DOHH2 (cell line): ENCODE data around the gene SIVA1.

Experiments
- H3F3A ChIP-seq: fragments of 200-600 bp; sonication (generic), shearing (Covaris generic); 2 replicates; pipeline ENCODE4 v1.6.0; 2016; ENCODE audit warnings: antibody characterized with exemption, mild to moderate bottlenecking; ENCODE audit not compliant: control insufficient read depth, insufficient read depth
- H3K27ac ChIP-seq: fragments of 200-600 bp; sonication (generic); 2 replicates; pipeline ENCODE4 v1.5.1; 2014; ENCODE audit warnings: low read depth, mild to moderate bottlenecking, low read length, moderate library complexity
- H3K27me3 ChIP-seq: fragments of 200-600 bp; sonication (generic); 2 replicates; pipeline ENCODE4 v1.6.1; 2014; ENCODE audit warnings: mild to moderate bottlenecking, low read length, mixed read lengths; ENCODE audit not compliant: control insufficient read depth
- H3K36me3 ChIP-seq: fragments of 200-600 bp; sonication (generic); 2 replicates; pipeline ENCODE4 v1.6.1; 2014; ENCODE audit warnings: mild to moderate bottlenecking, low read length, moderate library complexity, mixed read lengths; ENCODE audit not compliant: control insufficient read depth
- H3K4me1 ChIP-seq: fragments of 200-600 bp; sonication (generic); 2 replicates; pipeline ENCODE4 v1.6.1; 2014; ENCODE audit warnings: mild to moderate bottlenecking, low read length, mixed read lengths; ENCODE audit not compliant: control insufficient read depth
- H3K4me2 ChIP-seq: fragments of 200-600 bp; sonication (generic); 2 replicates; pipeline ENCODE4 v1.6.0; 2014; ENCODE audit warnings: mild to moderate bottlenecking, low read length, moderate library complexity
- H3K4me3 ChIP-seq: fragments of 200-600 bp; sonication (generic); 2 replicates; pipeline ENCODE4 v1.5.1; 2014; ENCODE audit warnings: mild to moderate bottlenecking, low read length, mixed read lengths
- H3K79me2 ChIP-seq: fragments of 200-600 bp; sonication (generic); 2 replicates; pipeline ENCODE4 v1.6.1; 2014; ENCODE audit warnings: mild to moderate bottlenecking, low read length, mixed read lengths; ENCODE audit not compliant: control insufficient read depth
- H3K9me2 ChIP-seq: fragments of 200-600 bp; sonication (generic); replicated peaks from 2 replicates; pipeline ENCODE4 v1.6.1; 2014; ENCODE audit warnings: mild to moderate bottlenecking, low read length, mixed read lengths; ENCODE audit not compliant: control insufficient read depth
- H3K9me3 ChIP-seq: fragments of 200-600 bp; sonication (generic); 2 replicates; pipeline ENCODE4 v1.6.1; 2014; ENCODE audit warnings: antibody characterized with exemption, low read length, mixed read lengths; ENCODE audit not compliant: control insufficient read depth, insufficient read depth
- H4K20me1 ChIP-seq: fragments of 200-600 bp; sonication (generic); 2 replicates; pipeline ENCODE4 v1.6.0; 2014; ENCODE audit warnings: low read depth, mild to moderate bottlenecking, antibody characterized with exemption, low read length, moderate library complexity; ENCODE audit not compliant: control insufficient read depth, insufficient read depth
- EZH2phosphoT487 ChIP-seq: fragments of 200-600 bp; sonication (generic); IDR thresholded peaks from 2 replicates; pipeline ENCODE4 v1.6.1; 2017; ENCODE audit warnings: borderline replicate concordance, mild to moderate bottlenecking, antibody characterized with exemption, low read length, moderate library complexity, mixed read lengths
- TF ChIP-seq, protein P1 (sequence below): fragments of 200-600 bp; sonication (generic); IDR thresholded peaks from one replicate; pipeline ENCODE4 v1.5.1; 2014; ENCODE audit warnings: antibody characterized with exemption, mild to moderate bottlenecking, low read depth, low read length; ENCODE audit not compliant: poor library complexity, severe bottlenecking

SIVA1 gene

DNA sequence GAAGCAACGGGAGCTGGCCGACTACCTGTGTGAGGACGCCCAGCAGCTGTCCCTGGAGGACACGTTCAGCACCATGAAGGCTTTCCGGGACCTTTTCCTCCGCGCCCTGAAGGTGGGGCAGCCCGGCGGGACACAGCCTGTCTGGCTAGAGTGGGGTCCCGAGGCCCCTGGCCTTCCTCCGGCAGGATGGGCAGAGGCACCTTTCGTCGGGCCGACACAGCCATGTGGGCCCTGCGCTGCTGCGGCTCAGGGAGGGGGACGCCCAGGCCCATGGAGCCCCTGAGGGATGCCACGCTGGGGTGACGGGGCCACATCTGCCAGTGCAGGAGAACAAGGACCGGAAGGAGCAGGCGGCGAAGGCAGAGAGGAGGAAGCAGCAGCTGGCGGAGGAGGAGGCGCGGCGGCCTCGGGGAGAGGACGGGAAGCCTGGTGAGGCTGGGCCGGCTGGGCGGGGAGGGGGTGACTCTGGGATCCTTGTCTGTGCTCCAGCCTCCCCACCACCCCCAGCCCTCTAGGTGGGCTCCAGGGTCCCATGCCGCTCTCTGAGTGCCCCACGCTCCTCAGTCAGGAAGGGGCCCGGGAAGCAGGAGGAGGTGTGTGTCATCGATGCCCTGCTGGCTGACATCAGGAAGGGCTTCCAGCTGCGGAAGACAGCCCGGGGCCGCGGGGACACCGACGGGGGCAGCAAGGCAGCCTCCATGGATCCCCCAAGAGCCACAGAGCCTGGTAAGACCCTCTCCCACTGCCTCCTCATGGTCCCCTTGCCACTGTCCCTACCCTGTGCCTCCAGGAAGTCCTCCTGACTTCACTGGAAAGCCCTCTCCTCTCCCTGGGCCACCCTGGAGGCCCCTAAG is 39.8 kb upstream of the SIVA1 start:
- Histone ChIP-seq H4K20me1 (no peaks in the 10 kb centered on the region), H3K36me3 (peaks cover 16% of the 10 kb centered on the region; the same call in 1 of the 2 replicates), H3K27ac (no peak overlapping the region), H3K27me3 (no peaks in the 10 kb centered on the region), H3K4me2 (no peak overlapping the region), H3K9me3 (no peaks in the 10 kb centered on the region), H3K79me2 (no peaks in the 10 kb centered on the region), H3K4me3 (no peak overlapping the region), H3F3A (no peaks in the 10 kb centered on the region), H3K4me1 (no peaks in the 10 kb centered on the region), H3K9me2 (no peaks in the 10 kb centered on the region)
- TF ChIP-seq, protein P1, sequence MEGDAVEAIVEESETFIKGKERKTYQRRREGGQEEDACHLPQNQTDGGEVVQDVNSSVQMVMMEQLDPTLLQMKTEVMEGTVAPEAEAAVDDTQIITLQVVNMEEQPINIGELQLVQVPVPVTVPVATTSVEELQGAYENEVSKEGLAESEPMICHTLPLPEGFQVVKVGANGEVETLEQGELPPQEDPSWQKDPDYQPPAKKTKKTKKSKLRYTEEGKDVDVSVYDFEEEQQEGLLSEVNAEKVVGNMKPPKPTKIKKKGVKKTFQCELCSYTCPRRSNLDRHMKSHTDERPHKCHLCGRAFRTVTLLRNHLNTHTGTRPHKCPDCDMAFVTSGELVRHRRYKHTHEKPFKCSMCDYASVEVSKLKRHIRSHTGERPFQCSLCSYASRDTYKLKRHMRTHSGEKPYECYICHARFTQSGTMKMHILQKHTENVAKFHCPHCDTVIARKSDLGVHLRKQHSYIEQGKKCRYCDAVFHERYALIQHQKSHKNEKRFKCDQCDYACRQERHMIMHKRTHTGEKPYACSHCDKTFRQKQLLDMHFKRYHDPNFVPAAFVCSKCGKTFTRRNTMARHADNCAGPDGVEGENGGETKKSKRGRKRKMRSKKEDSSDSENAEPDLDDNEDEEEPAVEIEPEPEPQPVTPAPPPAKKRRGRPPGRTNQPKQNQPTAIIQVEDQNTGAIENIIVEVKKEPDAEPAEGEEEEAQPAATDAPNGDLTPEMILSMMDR = no peak
- TF ChIP-seq EZH2phosphoT487 = no peak

DNA sequence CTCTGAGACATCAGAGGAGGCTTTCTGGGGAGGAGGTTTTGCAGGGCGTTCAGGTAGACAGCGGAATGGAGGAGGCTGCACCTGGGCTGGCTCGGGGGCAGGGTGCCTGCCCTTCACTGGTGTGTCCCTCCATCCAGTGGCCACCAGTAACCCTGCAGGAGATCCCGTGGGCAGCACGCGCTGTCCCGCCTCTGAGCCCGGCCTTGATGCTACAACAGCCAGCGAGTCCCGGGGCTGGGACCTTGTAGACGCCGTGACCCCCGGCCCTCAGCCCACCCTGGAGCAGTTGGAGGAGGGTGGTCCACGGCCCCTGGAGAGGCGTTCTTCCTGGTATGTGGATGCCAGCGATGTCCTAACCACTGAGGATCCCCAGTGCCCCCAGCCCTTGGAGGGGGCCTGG is 38.9 kb upstream of the SIVA1 start:
- Histone ChIP-seq H3K4me2 (no peak overlapping the region), H3K4me1 (no peaks in the 10 kb centered on the region), H3K27ac (no peak overlapping the region), H3K4me3 (no peak overlapping the region), H3K27me3 (no peaks in the 10 kb centered on the region), H3K36me3 (peaks cover 13% of the 10 kb centered on the region; the same call in 1 of the 2 replicates), H4K20me1 (no peaks in the 10 kb centered on the region), H3K79me2 (no peaks in the 10 kb centered on the region), H3K9me3 (no peaks in the 10 kb centered on the region), H3K9me2 (no peaks in the 10 kb centered on the region), H3F3A (no peaks in the 10 kb centered on the region)
- no peak for TF ChIP-seq EZH2phosphoT487
- TF ChIP-seq, protein P1 = no peak

DNA sequence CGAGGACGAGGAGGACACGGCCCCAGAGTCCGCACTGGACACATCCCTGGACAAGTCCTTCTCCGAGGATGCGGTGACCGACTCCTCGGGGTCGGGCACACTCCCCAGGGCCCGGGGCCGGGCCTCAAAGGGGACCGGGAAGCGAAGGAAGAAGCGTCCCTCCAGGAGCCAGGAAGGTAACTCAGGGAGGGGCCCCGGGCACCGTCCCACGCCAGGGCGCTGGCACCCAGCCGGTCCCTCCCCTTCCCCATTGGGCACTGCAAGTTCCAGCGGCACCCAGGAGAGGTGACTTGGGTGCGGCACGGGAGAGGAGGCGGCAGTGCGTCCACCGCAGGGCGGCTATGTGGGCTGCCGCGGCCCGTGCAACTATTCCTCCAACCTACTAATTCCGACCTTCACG is 38.3 kb upstream of the SIVA1 start:
- no peak overlapping the region for H3K27ac ChIP-seq
- TF ChIP-seq, protein P1 = no peak
- TF ChIP-seq EZH2phosphoT487 = no peak
- no peak overlapping the region for H3K4me3 ChIP-seq
- H4K20me1 ChIP-seq = no peaks in the 10 kb centered on the region
- H3K9me2 ChIP-seq = no peaks in the 10 kb centered on the region
- no peak overlapping the region for H3K4me2 ChIP-seq
- H3K4me1 ChIP-seq = no peaks in the 10 kb centered on the region
- no peaks in the 10 kb centered on the region for H3K79me2 ChIP-seq
- H3F3A ChIP-seq = no peaks in the 10 kb centered on the region
- no peaks in the 10 kb centered on the region for H3K9me3 ChIP-seq
- peaks cover 10% of the 10 kb centered on the region; the same call in 1 of the 2 replicates for H3K36me3 ChIP-seq
- no peaks in the 10 kb centered on the region for H3K27me3 ChIP-seq
